D721Med (cell line): ENCODE data around the gene SLC5A2.
"Not testable (repeated sequence)": the region's sequence is repeated elsewhere in the genome, so short reads cannot be mapped to it uniquely, and the experiment has no call there.

ENCODE experiments used
- DNase-seq: peaks from one replicate; pipeline ENCODE4 v3.0.0; 2011; ENCODE audit warnings: low spot score; ENCODE audit not compliant: insufficient read length
- FAIRE-seq: peaks from 2 replicates; lab custom pipeline; 2011; peaks lifted over from hg19 to GRCh38; lab: Jason Lieb, UNC
- CTCF ChIP-seq: IDR thresholded peaks from 2 replicates; pipeline ENCODE4 v1.5.1; 2012; ENCODE audit warnings: mild to moderate bottlenecking, control low read depth; ENCODE audit not compliant: insufficient read depth; ENCODE audit errors: missing control alignments

SLC5A2 gene

GRCh38 chr16:31493506-31494125 lies 10.7 kb downstream of the SLC5A2 start:
- FAIRE-seq (no peak), DNase-seq (no peak)
- no peak for TF ChIP-seq CTCF

- FAIRE-seq = no peak
- no peak for TF ChIP-seq CTCF
- no peak for DNase-seq
Measured at GRCh38 chr16:31496670-31497069, 13.7 kb downstream of the SLC5A2 start.

- FAIRE-seq = no peak
- TF ChIP-seq CTCF = no peak
- DNase-seq = no peak
Measured at GRCh38 chr16:31498493-31498892, 15.6 kb downstream of the SLC5A2 start.

- DNase-seq = no peak
- no peak for TF ChIP-seq CTCF
- no peak for FAIRE-seq
Measured at GRCh38 chr16:31499928-31500327, 17.0 kb downstream of the SLC5A2 start.

- no peak for TF ChIP-seq CTCF
- FAIRE-seq = no peak
- no peak for DNase-seq
Measured at GRCh38 chr16:31501226-31501965, 18.5 kb downstream of the SLC5A2 start.

GRCh38 chr16:31501966-31502348 lies 19.0 kb downstream of the SLC5A2 start:
- DNase-seq = no peak
- FAIRE-seq = no peak
- no peak for TF ChIP-seq CTCF

- FAIRE-seq (no peak), DNase-seq (no peak)
- no peak for TF ChIP-seq CTCF
Measured at GRCh38 chr16:31502981-31503380, 20.1 kb downstream of the SLC5A2 start.

GRCh38 chr16:31503555-31503954 lies 20.6 kb downstream of the SLC5A2 start:
- not testable (repeated sequence) for FAIRE-seq, DNase-seq
